SK-N-SH (cell line): ENCODE data around the gene UTP18. TPM values are rescaled to one million over a fixed set of nuclear protein-coding genes. Genes with fewer than 3 reads are reported as not detected.
"Not testable (repeated sequence)": the region's sequence is repeated elsewhere in the genome, so short reads cannot be mapped to it uniquely, and the experiment has no call there.

Experiments
- CTCF ChIA-PET: fragments of 300-600, 350-600 bp; formaldehyde crosslinking; extraction: SDS; loops from one replicate; lab custom pipeline; 2021; lab: Yijun Ruan, JAX
- POLR2A ChIA-PET: fragments of 350-600 bp; sonication (Branson Sonifier 250); formaldehyde crosslinking; extraction: SDS; loops from one replicate; lab custom pipeline; 2020; ENCODE audit warnings: antibody characterized with exemption, inconsistent platforms; lab: Yijun Ruan, JAX
- DNase-seq: peaks from one replicate; pipeline ENCODE4 v3.0.0; 2012
- H2AFZ ChIP-seq: fragments of 200-600 bp; sonication (generic); 2 replicates; pipeline ENCODE4 v1.8.1; 2016; ENCODE audit warnings: antibody characterized with exemption, mild to moderate bottlenecking, low read depth
- H3F3A ChIP-seq: fragments of 200-600 bp; sonication (generic); replicated peaks from 2 replicates; pipeline ENCODE3; 2016; ENCODE audit warnings: antibody characterized with exemption, mild to moderate bottlenecking; ENCODE audit not compliant: insufficient read depth
- H3K27ac ChIP-seq, 2 experiments: fragments of 200-500 bp in 1 of 2; fragments of 200-600 bp in 1 of 2; sonication (Bioruptor generic) in 1 of 2; sonication (generic), shearing (Covaris generic) in 1 of 2; 2 replicates each; pipeline versions ENCODE4 v1.5.1 to v1.6.1; 2014 to 2016; ENCODE audit warnings: low read depth in 2 of 2, inconsistent platforms in 1 of 2, low read length in 1 of 2, mild to moderate bottlenecking in 1 of 2, mixed read lengths in 1 of 2
- H3K27me3 ChIP-seq: fragments of 200-600 bp; sonication (generic), shearing (Covaris generic); 2 replicates; pipeline ENCODE4 v1.6.1; 2016; ENCODE audit warnings: mixed run types; ENCODE audit not compliant: insufficient read depth
- H3K36me3 ChIP-seq, 2 experiments: fragments of 200-500 bp in 1 of 2; fragments of 200-600 bp in 1 of 2; sonication (Bioruptor generic) in 1 of 2; sonication (generic) in 1 of 2; replicated peaks in 1 of 2; 2 replicates each; pipeline versions ENCODE3 to v1.5.1; 2014 to 2016; ENCODE audit warnings: low read length in 1 of 2, mild to moderate bottlenecking in 1 of 2; ENCODE audit not compliant: insufficient read depth in 2 of 2, control insufficient read depth in 1 of 2
- H3K4me1 ChIP-seq, 2 experiments: fragments of 200-500 bp in 1 of 2; fragments of 200-600 bp in 1 of 2; sonication (Bioruptor generic) in 1 of 2; sonication (generic), shearing (Covaris generic) in 1 of 2; 2 replicates each; pipeline versions ENCODE4 v1.5.1 to v1.6.1; 2014 to 2016; ENCODE audit warnings: low read depth in 1 of 2, low read length in 1 of 2, mixed run types in 1 of 2; ENCODE audit not compliant: insufficient read depth in 2 of 2, control insufficient read depth in 1 of 2
- H3K4me2 ChIP-seq: fragments of 200-600 bp; sonication (generic), shearing (Covaris generic); 2 replicates; pipeline ENCODE4 v1.6.1; 2017; ENCODE audit warnings: mixed run types
- H3K4me3 ChIP-seq, 2 experiments: fragments of 200-500 bp in 1 of 2; fragments of 200-600 bp in 1 of 2; sonication (Bioruptor generic) in 1 of 2; sonication (generic), shearing (Covaris generic) in 1 of 2; 2 replicates each; pipeline versions ENCODE4 v1.5.1 to v1.8.1; 2014 to 2016; ENCODE audit warnings: low read depth in 2 of 2, inconsistent platforms in 1 of 2, low read length in 1 of 2, mild to moderate bottlenecking in 1 of 2, mixed read lengths in 1 of 2, moderate library complexity in 1 of 2
- H3K79me2 ChIP-seq: fragments of 200-600 bp; sonication (generic); 2 replicates; pipeline ENCODE4 v1.8.1; 2017; ENCODE audit warnings: mild to moderate bottlenecking; ENCODE audit not compliant: insufficient read depth
- H3K9ac ChIP-seq: fragments of 200-600 bp; sonication (generic); 2 replicates; pipeline ENCODE4 v1.6.1; 2017; ENCODE audit warnings: mixed run types
- H3K9me2 ChIP-seq: fragments of 200-600 bp; sonication (generic); 2 replicates; pipeline ENCODE4 v1.6.1; 2017; ENCODE audit warnings: mixed run types
- H3K9me3 ChIP-seq: fragments of 200-600 bp; sonication (generic); 2 replicates; pipeline ENCODE4 v1.6.1; 2017; ENCODE audit warnings: mixed run types, mild to moderate bottlenecking, moderate library complexity
- H4K20me1 ChIP-seq: fragments of 200-600 bp; sonication (generic); 2 replicates; pipeline ENCODE4 v1.6.1; 2017; ENCODE audit warnings: mild to moderate bottlenecking, mixed run types; ENCODE audit not compliant: insufficient read depth
- CTCF ChIP-seq: fragments of 200-600 bp; sonication (generic); IDR thresholded peaks from 2 replicates; pipeline ENCODE4 v1.6.1; 2017; ENCODE audit warnings: antibody characterized with exemption, mild to moderate bottlenecking, moderate library complexity
- EZH2phosphoT487 ChIP-seq: fragments of 200-600 bp; sonication (generic); IDR thresholded peaks from 2 replicates; pipeline ENCODE4 v1.6.1; 2017; ENCODE audit warnings: low read depth, mixed run types, mild to moderate bottlenecking, antibody characterized with exemption, moderate library complexity, borderline replicate concordance
- FOXJ3 ChIP-seq: sonication (generic); formaldehyde crosslinking; IDR thresholded peaks from 2 replicates; pipeline ENCODE4 v1.5.1; 2020; ENCODE audit warnings: mild to moderate bottlenecking, missing genetic modification reagents
- FOXM1 ChIP-seq: IDR thresholded peaks from 2 replicates; pipeline ENCODE4 v1.4.0; 2012; ENCODE audit warnings: low read depth, mild to moderate bottlenecking
- GABPA ChIP-seq: IDR thresholded peaks from 2 replicates; pipeline ENCODE4 v1.4.0; 2012; ENCODE audit warnings: low read depth, mild to moderate bottlenecking
- GATA2 ChIP-seq: sonication (generic); formaldehyde crosslinking; IDR thresholded peaks from 2 replicates; pipeline ENCODE4 v1.5.0; 2020; ENCODE audit warnings: mild to moderate bottlenecking, missing genetic modification reagents
- MAX ChIP-seq: IDR thresholded peaks from 2 replicates; pipeline ENCODE4 v1.4.0; 2012; ENCODE audit warnings: low read depth
- NRF1 ChIP-seq: IDR thresholded peaks from 2 replicates; pipeline ENCODE4 v1.6.1; 2012; ENCODE audit warnings: low read depth, mild to moderate bottlenecking, low read length
- PBX3 ChIP-seq: IDR thresholded peaks from 2 replicates; pipeline ENCODE4; 2012
- RAD21 ChIP-seq: IDR thresholded peaks from 2 replicates; pipeline ENCODE4 v1.6.1; 2012; ENCODE audit warnings: mild to moderate bottlenecking, low read length
- RCOR1 ChIP-seq: fragments of 150-350 bp; IDR thresholded peaks from 2 replicates; pipeline ENCODE4 v1.6.1; 2017; ENCODE audit warnings: antibody characterized with exemption, low read length
- SIN3A ChIP-seq: IDR thresholded peaks from 2 replicates; pipeline ENCODE4 v1.6.1; 2012; ENCODE audit warnings: low read depth, mild to moderate bottlenecking, low read length, moderate library complexity, borderline replicate concordance
- TAF1 ChIP-seq: IDR thresholded peaks from 2 replicates; pipeline ENCODE4 v1.6.1; 2012; ENCODE audit warnings: low read depth, mild to moderate bottlenecking, low read length, moderate library complexity, borderline replicate concordance
- TCF12 ChIP-seq: IDR thresholded peaks from 2 replicates; pipeline ENCODE4 v1.4.0; 2012
- WGBS: methylation state at CpG from one replicate; pipeline ENCODE4 v1.1.6; 2017; ENCODE audit warnings: low lambda C conversion rate; 5-methylcytosine and 5-hydroxymethylcytosine counted together
- polyA plus RNA-seq, 3 experiments: library from polyadenylated mRNA; depleted of rRNA; stranded (reverse); fragments of >200 nt; gene quantifications; 2 replicates each; pipeline ENCODE4 v1.2.3, GENCODE V29; 2012

Gene UTP18
- polyA plus RNA-seq, 1 of the 3 experiments (the other 2 are of a cell fraction): 28.4 TPM

GRCh38 chr17:51305182-51305581 is 44.8 kb downstream of the UTP18 start (continued):
- TF ChIP-seq MAX (no peak), RCOR1 (no peak), NRF1 (no peak), TAF1 (no peak), SIN3A (no peak), FOXJ3 (CRISPR knock-in tag) (no peak), FOXM1 (no peak), PBX3 (no peak)

GRCh38 chr17:51312003-51312402 is 51.7 kb downstream of the UTP18 start:
- H3K9me3 ChIP-seq, H3F3A ChIP-seq, H4K20me1 ChIP-seq, H3K36me3 ChIP-seq, H3K4me2 ChIP-seq, H2AFZ ChIP-seq, H3K4me1 ChIP-seq, H3K27ac ChIP-seq, H3K79me2 ChIP-seq, H3K4me3 ChIP-seq, H3K9me2 ChIP-seq, DNase-seq, POLR2A ChIA-PET, H3K9ac ChIP-seq, H3K27me3 ChIP-seq: not testable (repeated sequence)
- CTCF ChIA-PET: interaction anchor here (1.4 to 1.5 kb wide), 2 partner anchors 13 to 150 kb away, joined by 7 to 9 read pairs; no protein-coding TSS in a partner anchor
- WGBS: 57% methylated on average over 1 of the region's 1 CpG

- H3K27ac ChIP-seq: no peak overlapping the region
- no peaks in the 10 kb centered on the region for H4K20me1 ChIP-seq
- 47% methylated on average over 1 of the region's 1 CpG for WGBS
- no peak overlapping the region for H3K4me2 ChIP-seq
- H3K79me2 ChIP-seq: no peaks in the 10 kb centered on the region
- ChIA-PET POLR2A (no interaction called here), CTCF (interaction anchor here (0.8 to 2.4 kb wide), 2 partner anchors 17 to 21 kb away, joined by 4 to 20 read pairs; no protein-coding TSS in a partner anchor)
- no peaks in the 10 kb centered on the region for H3F3A ChIP-seq
- no peak overlapping the region for H2AFZ ChIP-seq
- H3K36me3 ChIP-seq: no peaks in the 10 kb centered on the region
- no peak for DNase-seq
- H3K9me2 ChIP-seq: no peaks in the 10 kb centered on the region
- H3K9ac ChIP-seq: no peak overlapping the region
- no peak overlapping the region for H3K4me3 ChIP-seq
- no peaks in the 10 kb centered on the region for H3K27me3 ChIP-seq
- H3K4me1 ChIP-seq: no peaks in the 10 kb centered on the region
- TF ChIP-seq GABPA: no peak
- no peak for TF ChIP-seq RAD21
- TF ChIP-seq GATA2: no peak
- TF ChIP-seq PBX3: no peak
- TF ChIP-seq EZH2phosphoT487: no peak
- TF ChIP-seq TCF12: no peak
- TF ChIP-seq CTCF: no peak
- TF ChIP-seq, all 33 proteins: peak for 0
- no peaks in the 10 kb centered on the region; the same call in 1 of the 2 replicates for H3K9me3 ChIP-seq
These were observed 58.8 kb downstream of the UTP18 start for GRCh38 chr17:51319186-51319585.
